Measurements from ENCODE around the gene C1RL.
A peak's percentile ranks its signal among the peaks of the same experiment; 100 is the strongest.

C1RL gene

GRCh38 chr12:7093892-7094291 lies 15.1 kb downstream of the C1RL start:
- H3K9me3 ChIP-seq (ENCODE audit: control insufficient read depth, low read length) = no peaks in the 10 kb centered on the region
- H3K27me3 ChIP-seq (replicated peaks; ENCODE audit: control insufficient read depth, insufficient read depth, low read length, poor library complexity, severe bottlenecking) = no peaks in the 10 kb centered on the region
- no peak overlapping the region for H3K4me3 ChIP-seq (ENCODE audit: insufficient read depth, low read depth, low read length, poor library complexity, severe bottlenecking)
- H3K4me1 ChIP-seq (ENCODE audit: control insufficient read depth, insufficient read depth, low read length, poor library complexity, severe bottlenecking) = peaks cover 4% of the 10 kb centered on the region
- DNase-seq = no peak
- no peak overlapping the region for H3K27ac ChIP-seq (ENCODE audit: insufficient read depth, low read length, poor library complexity, severe bottlenecking)
- peaks cover 5% of the 10 kb centered on the region for H3K36me3 ChIP-seq (ENCODE audit: control insufficient read depth, insufficient read depth, low read length)

- Histone ChIP-seq H3K4me1 (ENCODE audit: control insufficient read depth, insufficient read depth, low read length, poor library complexity, severe bottlenecking) (peaks cover 4% of the 10 kb centered on the region), H3K27me3 (replicated peaks; ENCODE audit: control insufficient read depth, insufficient read depth, low read length, poor library complexity, severe bottlenecking) (no peaks in the 10 kb centered on the region), H3K27ac (ENCODE audit: insufficient read depth, low read length, poor library complexity, severe bottlenecking) (no peak overlapping the region), H3K4me3 (ENCODE audit: insufficient read depth, low read depth, low read length, poor library complexity, severe bottlenecking) (no peak overlapping the region), H3K9me3 (ENCODE audit: control insufficient read depth, low read length) (no peaks in the 10 kb centered on the region), H3K36me3 (ENCODE audit: control insufficient read depth, insufficient read depth, low read length) (peaks cover 4% of the 10 kb centered on the region)
- no peak for DNase-seq
Observed at GRCh38 chr12:7093486-7093885, 15.5 kb downstream of the C1RL start.

GRCh38 chr12:7092986-7093460 lies 16.0 kb downstream of the C1RL start:
- peaks cover 4% of the 10 kb centered on the region for H3K4me1 ChIP-seq (ENCODE audit: control insufficient read depth, insufficient read depth, low read length, poor library complexity, severe bottlenecking)
- DNase-seq = no peak
- H3K27ac ChIP-seq (ENCODE audit: insufficient read depth, low read length, poor library complexity, severe bottlenecking) = no peak overlapping the region

DNA sequence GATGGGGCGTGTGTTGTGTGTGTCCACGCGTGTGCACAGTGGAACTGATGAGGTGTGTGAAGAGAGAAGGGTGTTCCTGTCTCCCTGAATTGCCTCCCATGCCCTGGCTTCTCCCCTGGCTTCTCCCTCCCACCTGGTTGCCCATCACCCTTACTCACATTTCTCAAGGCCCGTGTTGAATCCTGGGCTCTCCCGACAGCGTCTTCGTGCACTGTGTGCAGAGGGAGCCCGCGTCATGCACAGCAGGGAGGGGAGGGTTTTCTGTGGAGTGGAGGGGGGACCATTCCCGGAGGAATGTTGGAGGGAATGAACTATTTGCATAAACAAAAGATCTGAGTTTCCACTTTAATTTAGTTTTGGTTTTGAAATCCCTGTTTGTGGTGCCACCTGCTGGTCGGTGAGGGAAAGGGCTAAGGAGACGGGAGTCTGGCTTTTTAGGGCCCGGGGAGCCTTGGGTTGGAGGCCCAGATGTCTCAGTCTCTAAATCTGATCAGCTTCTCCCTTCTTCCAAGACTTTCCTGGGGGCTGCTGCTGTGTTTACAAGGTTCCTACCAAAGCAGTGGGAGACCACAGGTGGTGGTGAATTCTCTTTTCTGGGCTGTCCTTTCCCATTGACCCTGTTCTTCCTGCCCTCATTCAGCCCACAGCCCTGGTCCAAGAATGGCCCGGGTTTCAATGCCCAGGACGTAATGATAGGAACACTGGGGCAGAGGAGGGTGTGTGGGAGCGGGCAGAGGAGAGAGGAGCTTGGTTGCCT lies 16.6 kb downstream of the C1RL start, which contains the start of gene C1R:
TSS of gene C1R (minus strand) at position 217 of the 757 bp plus-strand sequence. CDS start at position 160, 57 bp downstream.
- peaks cover 4% of the 10 kb centered on the region for H3K4me1 ChIP-seq (ENCODE audit: control insufficient read depth, insufficient read depth, low read length, poor library complexity, severe bottlenecking)
- no peaks in the 10 kb centered on the region for H3K9me3 ChIP-seq (ENCODE audit: control insufficient read depth, low read length)
- H3K4me3 ChIP-seq (ENCODE audit: insufficient read depth, low read depth, low read length, poor library complexity, severe bottlenecking) = peak within 1 kb of the TSS; percentile 42
- no peak within 1 kb of the TSS for H3K27ac ChIP-seq (ENCODE audit: insufficient read depth, low read length, poor library complexity, severe bottlenecking)
- H3K36me3 ChIP-seq (ENCODE audit: control insufficient read depth, insufficient read depth, low read length) = no peaks in the 10 kb centered on the region
- peak; percentile 32 to 58 (median 39) for DNase-seq
- no peaks in the 10 kb centered on the region for H3K27me3 ChIP-seq (replicated peaks; ENCODE audit: control insufficient read depth, insufficient read depth, low read length, poor library complexity, severe bottlenecking)

More at GRCh38 chr12:7092986-7093460, 16.0 kb downstream of the C1RL start:
- H3K9me3 ChIP-seq (ENCODE audit: control insufficient read depth, low read length) = no peaks in the 10 kb centered on the region
- H3K36me3 ChIP-seq (ENCODE audit: control insufficient read depth, insufficient read depth, low read length) = no peaks in the 10 kb centered on the region
- H3K27me3 ChIP-seq (replicated peaks; ENCODE audit: control insufficient read depth, insufficient read depth, low read length, poor library complexity, severe bottlenecking) = no peaks in the 10 kb centered on the region
- H3K4me3 ChIP-seq (ENCODE audit: insufficient read depth, low read depth, low read length, poor library complexity, severe bottlenecking) = no peak overlapping the region

GRCh38 chr12:7091660-7092228 lies 17.3 kb downstream of the C1RL start:
- no peaks in the 10 kb centered on the region for H3K27me3 ChIP-seq (replicated peaks; ENCODE audit: control insufficient read depth, insufficient read depth, low read length, poor library complexity, severe bottlenecking)

GRCh38 chr12:7091171-7091570 lies 17.8 kb downstream of the C1RL start:
- peaks cover 4% of the 10 kb centered on the region for H3K4me1 ChIP-seq (ENCODE audit: control insufficient read depth, insufficient read depth, low read length, poor library complexity, severe bottlenecking)
- no peaks in the 10 kb centered on the region for H3K27me3 ChIP-seq (replicated peaks; ENCODE audit: control insufficient read depth, insufficient read depth, low read length, poor library complexity, severe bottlenecking)
- H3K36me3 ChIP-seq (ENCODE audit: control insufficient read depth, insufficient read depth, low read length) = no peaks in the 10 kb centered on the region
- no peaks in the 10 kb centered on the region for H3K9me3 ChIP-seq (ENCODE audit: control insufficient read depth, low read length)
- no peak overlapping the region for H3K4me3 ChIP-seq (ENCODE audit: insufficient read depth, low read depth, low read length, poor library complexity, severe bottlenecking)
- H3K27ac ChIP-seq (ENCODE audit: insufficient read depth, low read length, poor library complexity, severe bottlenecking) = no peak overlapping the region
- no peak for DNase-seq

More at GRCh38 chr12:7091660-7092228, 17.3 kb downstream of the C1RL start:
- Histone ChIP-seq H3K36me3 (ENCODE audit: control insufficient read depth, insufficient read depth, low read length) (no peaks in the 10 kb centered on the region), H3K9me3 (ENCODE audit: control insufficient read depth, low read length) (no peaks in the 10 kb centered on the region), H3K27ac (ENCODE audit: insufficient read depth, low read length, poor library complexity, severe bottlenecking) (no peak overlapping the region), H3K4me1 (ENCODE audit: control insufficient read depth, insufficient read depth, low read length, poor library complexity, severe bottlenecking) (peaks cover 4% of the 10 kb centered on the region), H3K4me3 (ENCODE audit: insufficient read depth, low read depth, low read length, poor library complexity, severe bottlenecking) (no peak overlapping the region)
- no peak for DNase-seq

DNA sequence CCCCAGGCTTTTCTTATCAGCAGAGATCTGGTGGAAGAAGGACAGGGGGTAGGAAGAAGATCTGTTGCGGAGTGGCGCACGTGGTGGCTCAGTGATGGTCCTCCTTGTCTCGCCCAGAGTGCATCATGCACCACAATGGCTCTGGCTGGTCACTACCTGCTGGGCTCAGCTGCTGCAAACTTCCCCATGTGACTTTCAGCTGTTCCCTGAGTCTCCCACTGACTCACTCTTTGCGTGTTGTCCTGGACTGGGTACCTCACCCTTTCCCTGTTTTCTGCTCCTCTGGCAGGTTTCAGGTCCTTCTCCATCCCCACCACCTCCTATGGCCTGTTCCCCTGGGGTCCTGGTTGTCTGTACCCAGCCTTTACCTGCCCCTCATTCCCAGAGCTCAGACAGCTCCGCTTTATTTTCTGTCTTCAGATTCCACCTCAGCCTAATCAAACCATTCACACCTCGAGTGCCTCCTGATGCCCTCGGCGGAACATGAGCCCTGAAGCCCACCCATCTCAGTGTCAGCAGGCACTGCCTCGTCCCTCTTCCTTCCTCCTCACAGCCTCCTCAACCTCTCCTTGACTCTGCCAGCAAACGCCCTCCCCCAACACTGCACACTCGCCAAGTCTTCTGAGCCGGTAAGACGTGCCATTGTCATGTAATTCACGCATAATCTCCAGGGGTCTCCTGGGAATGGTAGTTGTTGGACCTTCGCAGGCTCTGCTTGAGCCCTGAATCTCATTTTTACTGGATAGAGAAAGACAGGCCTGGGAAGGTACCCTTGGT lies 18.6 kb downstream of the C1RL start:
- H3K36me3 ChIP-seq (ENCODE audit: control insufficient read depth, insufficient read depth, low read length) = no peaks in the 10 kb centered on the region
- H3K9me3 ChIP-seq (ENCODE audit: control insufficient read depth, low read length) = no peaks in the 10 kb centered on the region
- no peak overlapping the region for H3K27ac ChIP-seq (ENCODE audit: insufficient read depth, low read length, poor library complexity, severe bottlenecking)
- DNase-seq = no peak
- peaks cover 4% of the 10 kb centered on the region for H3K4me1 ChIP-seq (ENCODE audit: control insufficient read depth, insufficient read depth, low read length, poor library complexity, severe bottlenecking)
- H3K4me3 ChIP-seq (ENCODE audit: insufficient read depth, low read depth, low read length, poor library complexity, severe bottlenecking) = no peak overlapping the region
- no peaks in the 10 kb centered on the region for H3K27me3 ChIP-seq (replicated peaks; ENCODE audit: control insufficient read depth, insufficient read depth, low read length, poor library complexity, severe bottlenecking)

- H3K27me3 ChIP-seq (replicated peaks; ENCODE audit: control insufficient read depth, insufficient read depth, low read length, poor library complexity, severe bottlenecking) = no peaks in the 10 kb centered on the region
- H3K9me3 ChIP-seq (ENCODE audit: control insufficient read depth, low read length) = no peaks in the 10 kb centered on the region
- no peak overlapping the region for H3K27ac ChIP-seq (ENCODE audit: insufficient read depth, low read length, poor library complexity, severe bottlenecking)
- no peak for DNase-seq
- no peak overlapping the region for H3K4me3 ChIP-seq (ENCODE audit: insufficient read depth, low read depth, low read length, poor library complexity, severe bottlenecking)
- H3K4me1 ChIP-seq (ENCODE audit: control insufficient read depth, insufficient read depth, low read length, poor library complexity, severe bottlenecking) = peaks cover 4% of the 10 kb centered on the region
- H3K36me3 ChIP-seq (ENCODE audit: control insufficient read depth, insufficient read depth, low read length) = no peaks in the 10 kb centered on the region
Observed at GRCh38 chr12:7089196-7089871, 19.7 kb downstream of the C1RL start.

DNA sequence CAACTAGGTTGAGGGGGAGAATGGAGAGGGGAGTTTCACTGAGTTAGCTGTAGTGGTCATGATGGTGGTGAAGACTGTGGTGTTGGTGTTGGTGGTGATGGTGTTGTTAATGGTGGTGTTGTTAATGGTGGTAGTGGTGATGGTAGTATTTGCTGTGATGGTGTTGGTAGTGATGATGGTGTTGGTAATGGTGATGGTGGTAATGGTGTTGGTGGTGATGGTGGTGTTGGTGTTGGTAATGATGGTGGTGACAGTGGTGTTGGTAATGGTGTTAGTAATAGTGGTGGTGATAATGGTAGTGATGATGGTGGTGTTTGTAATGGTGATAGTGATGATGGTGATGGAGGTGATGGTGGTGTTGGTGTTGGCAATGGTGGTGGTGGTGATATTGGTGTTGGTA lies 25.9 kb downstream of the C1RL start:
- no peaks in the 10 kb centered on the region for H3K4me1 ChIP-seq (ENCODE audit: control insufficient read depth, insufficient read depth, low read length, poor library complexity, severe bottlenecking)
- H3K27ac ChIP-seq (ENCODE audit: insufficient read depth, low read length, poor library complexity, severe bottlenecking) = no peak overlapping the region
- H3K36me3 ChIP-seq (ENCODE audit: control insufficient read depth, insufficient read depth, low read length) = no peaks in the 10 kb centered on the region
- H3K4me3 ChIP-seq (ENCODE audit: insufficient read depth, low read depth, low read length, poor library complexity, severe bottlenecking) = no peak overlapping the region
- no peak for DNase-seq
- H3K9me3 ChIP-seq (ENCODE audit: control insufficient read depth, low read length) = no peaks in the 10 kb centered on the region
- no peaks in the 10 kb centered on the region for H3K27me3 ChIP-seq (replicated peaks; ENCODE audit: control insufficient read depth, insufficient read depth, low read length, poor library complexity, severe bottlenecking)
